Measurements from ENCODE around the gene STC2. TPM values are rescaled to one million over a fixed set of nuclear protein-coding genes. Genes with fewer than 3 reads are reported as not detected.

STC2 gene
- total and polyA plus RNA-seq, 2 experiments from 2014 or later, result 27.3 to 132 TPM

- ATAC-seq (no peak), DNase-seq (ENCODE audit: low spot score) (no peak)
- Histone ChIP-seq H3K4me3 (no peak overlapping the region), H3K79me2 (replicated peaks; ENCODE audit: insufficient read depth) (no peaks in the 10 kb centered on the region), H3K4me1 (ENCODE audit: insufficient read depth) (no peaks in the 10 kb centered on the region), H3K27me3 (ENCODE audit: insufficient read depth) (no peaks in the 10 kb centered on the region), H3K27ac (ENCODE audit: low read depth) (no peak overlapping the region), H3F3A (replicated peaks; ENCODE audit: low read depth) (no peaks in the 10 kb centered on the region), H4K20me1 (replicated peaks; ENCODE audit: insufficient read depth) (no peaks in the 10 kb centered on the region), H2AFZ (no peak overlapping the region), H3K36me3 (ENCODE audit: insufficient read depth) (no peaks in the 10 kb centered on the region), H3K9me2 (ENCODE audit: insufficient read depth) (no peaks in the 10 kb centered on the region), H3K4me2 (no peak overlapping the region)
- peaks cover 7% of the 10 kb centered on the region; the same call in 2 of the 3 replicates for H3K4me1 Mint-ChIP-seq
- no peak overlapping the region for H3K27ac Mint-ChIP-seq
- no peaks in the 10 kb centered on the region for H3K9me3 Mint-ChIP-seq
- TF ChIP-seq EZH2 (IDR thresholded peaks at IDR 0.05; ENCODE audit: low read depth, unreplicated experiment), result no peak
- TF ChIP-seq ZNF462 (CRISPR knock-in tag; IDR thresholded peaks at IDR 0.05), result no peak
- TF ChIP-seq ZNF114 (CRISPR knock-in tag; IDR thresholded peaks at IDR 0.05), result no peak
- TF ChIP-seq STAT1 (IDR thresholded peaks at IDR 0.05; ENCODE audit: unreplicated experiment), result no peak
- no peak for TF ChIP-seq JUNB (IDR thresholded peaks at IDR 0.05; ENCODE audit: unreplicated experiment)
- TF ChIP-seq CREB1 (CRISPR knock-in tag; IDR thresholded peaks at IDR 0.05; ENCODE audit: low read depth), result no peak
- TF ChIP-seq, protein P1, sequence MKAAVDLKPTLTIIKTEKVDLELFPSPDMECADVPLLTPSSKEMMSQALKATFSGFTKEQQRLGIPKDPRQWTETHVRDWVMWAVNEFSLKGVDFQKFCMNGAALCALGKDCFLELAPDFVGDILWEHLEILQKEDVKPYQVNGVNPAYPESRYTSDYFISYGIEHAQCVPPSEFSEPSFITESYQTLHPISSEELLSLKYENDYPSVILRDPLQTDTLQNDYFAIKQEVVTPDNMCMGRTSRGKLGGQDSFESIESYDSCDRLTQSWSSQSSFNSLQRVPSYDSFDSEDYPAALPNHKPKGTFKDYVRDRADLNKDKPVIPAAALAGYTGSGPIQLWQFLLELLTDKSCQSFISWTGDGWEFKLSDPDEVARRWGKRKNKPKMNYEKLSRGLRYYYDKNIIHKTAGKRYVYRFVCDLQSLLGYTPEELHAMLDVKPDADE (IDR thresholded peaks at IDR 0.05), result no peak
- no peak for TF ChIP-seq ZNF331 (CRISPR knock-in tag; IDR thresholded peaks at IDR 0.05; ENCODE audit: low read depth)
- TF ChIP-seq POLR2AphosphoS5 (IDR thresholded peaks at IDR 0.05; ENCODE audit: low read depth), result no peak
- TF ChIP-seq NANOG (IDR thresholded peaks at IDR 0.05; ENCODE audit: borderline replicate concordance), result no peak
- no peak for TF ChIP-seq EZH2phosphoT487 (IDR thresholded peaks at IDR 0.05; ENCODE audit: unreplicated experiment)
- no peak for TF ChIP-seq REST (IDR thresholded peaks at IDR 0.05; ENCODE audit: unreplicated experiment)
- TF ChIP-seq, protein P2, sequence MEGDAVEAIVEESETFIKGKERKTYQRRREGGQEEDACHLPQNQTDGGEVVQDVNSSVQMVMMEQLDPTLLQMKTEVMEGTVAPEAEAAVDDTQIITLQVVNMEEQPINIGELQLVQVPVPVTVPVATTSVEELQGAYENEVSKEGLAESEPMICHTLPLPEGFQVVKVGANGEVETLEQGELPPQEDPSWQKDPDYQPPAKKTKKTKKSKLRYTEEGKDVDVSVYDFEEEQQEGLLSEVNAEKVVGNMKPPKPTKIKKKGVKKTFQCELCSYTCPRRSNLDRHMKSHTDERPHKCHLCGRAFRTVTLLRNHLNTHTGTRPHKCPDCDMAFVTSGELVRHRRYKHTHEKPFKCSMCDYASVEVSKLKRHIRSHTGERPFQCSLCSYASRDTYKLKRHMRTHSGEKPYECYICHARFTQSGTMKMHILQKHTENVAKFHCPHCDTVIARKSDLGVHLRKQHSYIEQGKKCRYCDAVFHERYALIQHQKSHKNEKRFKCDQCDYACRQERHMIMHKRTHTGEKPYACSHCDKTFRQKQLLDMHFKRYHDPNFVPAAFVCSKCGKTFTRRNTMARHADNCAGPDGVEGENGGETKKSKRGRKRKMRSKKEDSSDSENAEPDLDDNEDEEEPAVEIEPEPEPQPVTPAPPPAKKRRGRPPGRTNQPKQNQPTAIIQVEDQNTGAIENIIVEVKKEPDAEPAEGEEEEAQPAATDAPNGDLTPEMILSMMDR (conservative IDR thresholded peaks at IDR 0.05; ENCODE audit: low read depth in 2 of 2), result no peak
- H3K36me3 Mint-ChIP-seq (ENCODE audit: low read depth), result no peaks in the 10 kb centered on the region
- H3K4me3 Mint-ChIP-seq, result no peak overlapping the region
- H3K27me3 Mint-ChIP-seq (ENCODE audit: insufficient read depth, low read depth, poor library complexity), result no peaks in the 10 kb centered on the region
These were observed 27.3 kb upstream of the STC2 start for GRCh38 chr5:173355561-173355960.

Measured in GM23338 (cell line).